NCI-H1105 treated with DMSO at 0.1 percent for 48 hours (cell line): ENCODE results near the gene FAM98B.

ENCODE experiments used
- DNase-seq: peaks from one replicate; lab custom pipeline; 2025; lab: John Stamatoyannopoulos, UW

The FAM98B gene

DNA sequence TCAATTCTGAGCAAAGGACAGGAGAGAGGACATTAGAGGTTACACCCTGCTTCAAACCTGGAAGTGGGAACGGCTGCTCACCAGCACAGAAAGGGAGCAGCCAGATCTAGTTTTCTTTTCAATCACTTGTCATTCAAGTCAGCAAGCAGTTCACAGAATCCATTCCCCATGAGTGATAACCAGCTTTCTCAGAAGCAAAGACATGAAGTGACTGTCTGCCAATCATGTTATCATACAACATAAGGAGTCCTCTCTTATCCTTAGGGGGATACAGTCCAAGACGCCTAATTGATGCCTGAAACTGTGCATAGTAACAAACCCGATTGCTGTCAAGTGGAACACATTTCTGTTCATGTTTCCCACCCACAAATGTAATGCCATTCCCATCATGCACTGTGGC lies 54.7 kb downstream of the FAM98B start:
- DNase-seq, result no peak

DNA sequence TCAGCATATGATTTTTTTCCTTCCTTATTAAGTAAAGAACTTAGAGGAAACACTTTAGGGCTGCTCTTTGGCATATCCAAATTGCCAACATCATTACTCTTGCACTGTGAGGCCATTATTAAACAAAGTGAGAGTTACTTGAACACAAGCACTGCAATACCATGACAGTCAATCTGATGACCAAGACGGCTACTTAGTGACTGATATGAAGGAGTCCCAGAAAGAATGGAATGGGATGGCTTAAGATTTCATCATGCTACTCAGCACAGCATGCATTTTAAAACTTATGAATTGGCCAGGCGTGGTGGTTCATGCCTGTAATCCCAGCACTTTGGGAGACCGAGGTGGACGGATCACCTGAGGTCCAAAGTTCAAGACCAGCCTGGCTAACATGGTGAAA lies 55.2 kb downstream of the FAM98B start:
- no peak for DNase-seq

DNA sequence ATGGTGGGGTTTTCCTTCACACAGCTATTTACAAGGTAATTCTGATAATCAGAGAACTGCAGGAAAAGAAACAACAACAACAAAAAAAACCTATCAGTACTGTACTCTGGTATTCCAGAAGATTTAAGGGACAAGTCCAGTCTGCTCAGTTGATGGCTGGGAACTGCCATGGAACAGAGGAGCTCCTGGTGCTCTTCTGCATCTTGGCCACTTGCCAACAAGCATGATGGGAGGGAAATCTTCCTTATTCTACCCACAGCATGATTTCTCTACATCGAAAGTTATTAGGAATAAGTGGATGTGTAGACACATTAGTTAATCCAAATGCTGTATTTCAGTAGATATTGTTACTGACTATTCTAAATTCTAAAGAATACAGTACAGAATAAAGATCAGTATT lies 59.0 kb downstream of the FAM98B start:
- no peak for DNase-seq

DNA sequence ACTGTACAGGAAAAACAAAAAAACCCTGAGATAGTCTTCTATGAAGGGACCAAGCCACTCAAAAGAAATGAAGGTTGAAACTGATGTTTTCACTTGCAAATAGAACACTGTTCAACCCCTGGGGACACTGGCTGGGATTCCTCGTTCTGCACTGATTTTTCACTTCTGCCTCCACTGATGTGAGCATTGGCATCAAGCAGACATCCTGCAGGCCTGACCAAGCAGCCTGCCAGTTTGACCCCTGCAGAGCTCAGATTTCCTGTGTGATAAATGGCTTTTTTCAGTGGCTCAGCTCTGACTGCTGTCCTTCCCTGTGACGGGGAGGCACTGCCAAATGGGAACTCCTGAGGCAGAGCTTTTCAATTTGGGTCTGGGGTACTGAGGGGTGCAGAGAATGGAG lies 60.7 kb downstream of the FAM98B start:
- DNase-seq, result no peak

DNA sequence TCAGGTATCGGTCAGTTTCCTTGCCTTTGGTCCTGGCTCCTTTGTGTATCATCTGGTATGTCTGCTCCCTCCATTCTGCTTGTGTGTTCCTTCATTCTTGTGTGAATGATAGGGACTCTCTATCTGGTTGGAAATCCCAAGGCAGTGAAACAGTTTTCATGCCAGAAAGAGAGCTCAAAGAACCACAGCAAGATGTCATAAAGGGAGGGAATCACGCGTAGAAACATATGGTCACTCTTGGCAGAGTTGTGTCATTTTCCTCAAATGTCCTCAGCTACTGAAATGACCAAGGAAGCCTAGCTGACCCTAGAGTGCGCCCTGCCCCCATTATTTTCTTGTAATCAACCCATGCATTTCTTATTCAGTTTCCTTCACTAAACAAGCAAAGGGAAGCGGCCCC lies 62.7 kb downstream of the FAM98B start:
- no peak for DNase-seq

DNA sequence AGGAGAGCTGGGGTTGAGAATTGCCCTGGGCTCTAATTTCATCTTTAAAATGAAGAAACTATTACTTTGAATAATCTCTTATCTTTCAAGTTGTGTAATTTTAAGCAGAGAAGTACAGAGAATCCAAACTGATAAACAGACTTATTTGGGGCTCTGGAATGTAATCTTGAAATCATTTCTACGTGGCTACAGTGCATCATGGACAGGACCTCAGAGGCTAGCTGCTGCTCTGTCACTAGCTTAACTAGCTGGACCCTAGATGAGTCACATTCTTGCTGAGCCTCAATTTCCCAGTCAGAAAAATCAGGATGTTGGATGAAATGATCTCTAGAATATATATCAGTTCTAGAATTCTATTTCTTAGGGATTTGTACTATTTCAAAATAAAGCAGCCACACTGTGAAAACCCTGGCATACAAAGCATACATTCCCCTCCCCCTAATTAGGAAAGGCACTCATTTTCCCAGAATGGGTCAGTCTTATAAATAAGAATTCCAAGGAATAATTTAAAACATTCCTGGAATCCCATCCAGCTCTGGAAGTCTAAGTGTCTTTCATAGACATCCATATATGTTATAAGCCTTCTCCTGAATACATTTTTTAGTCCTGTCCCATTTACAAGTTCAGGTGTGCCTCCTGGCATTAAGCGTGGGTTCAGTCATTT lies 63.5 kb downstream of the FAM98B start:
- DNase-seq, result no peak

DNA sequence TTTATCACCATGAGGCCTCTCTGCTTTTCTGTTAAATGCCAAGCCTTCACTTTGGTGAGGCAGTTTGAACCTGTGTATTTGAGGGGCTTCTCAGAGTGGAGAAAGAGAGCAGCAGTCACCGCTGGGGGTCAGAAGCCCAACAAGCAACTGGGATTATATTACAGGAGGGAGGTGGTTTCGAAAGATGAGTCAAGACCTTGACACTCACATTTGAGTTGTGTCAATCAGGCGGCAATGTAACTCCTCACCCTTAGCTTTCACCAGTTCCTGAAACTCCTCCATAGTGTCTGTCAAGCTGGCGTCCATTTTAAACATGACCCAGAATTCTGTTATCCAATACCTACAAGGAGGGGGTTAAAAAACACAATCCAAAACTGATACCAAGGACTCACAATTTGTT lies 64.2 kb downstream of the FAM98B start:
- DNase-seq, result no peak

DNA sequence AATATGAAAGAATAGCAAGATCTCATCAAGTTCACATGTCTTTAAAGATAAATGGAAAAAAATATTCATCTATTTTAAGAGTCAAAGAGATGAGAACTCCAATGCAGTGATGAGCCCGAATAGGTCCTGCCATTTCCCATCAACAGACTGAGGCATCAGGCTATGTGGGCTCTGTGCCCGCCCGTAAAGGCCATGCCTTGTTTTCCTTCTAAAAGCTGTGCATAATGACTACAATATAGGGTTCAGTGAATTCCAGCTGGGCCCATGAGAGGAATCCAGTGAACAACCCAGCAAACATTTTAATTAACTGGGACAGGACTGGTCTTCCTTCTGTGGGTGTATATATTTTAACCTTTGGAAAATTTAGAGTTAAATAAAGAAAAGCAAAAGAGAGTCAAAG lies 66.1 kb downstream of the FAM98B start:
- no peak for DNase-seq

DNA sequence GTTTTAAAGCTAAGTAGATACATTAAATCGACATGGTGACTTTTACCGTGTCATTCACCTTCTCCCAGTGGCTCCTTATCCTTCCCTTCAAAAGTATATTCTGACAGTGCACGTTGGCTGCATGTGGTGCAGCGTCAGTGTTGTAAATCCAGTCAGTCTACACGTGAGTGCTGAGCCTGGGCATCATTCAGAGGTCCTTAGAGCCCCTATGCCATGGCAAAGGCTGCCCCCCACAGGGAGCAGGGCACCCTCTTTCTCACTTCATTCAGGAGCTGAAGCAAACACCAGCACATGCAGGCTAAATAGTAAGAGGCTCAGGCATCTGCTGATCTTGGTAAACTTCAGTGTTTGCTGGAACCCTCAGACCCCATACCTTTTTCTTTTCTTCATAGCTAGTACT lies 67.4 kb downstream of the FAM98B start:
- no peak for DNase-seq

DNA sequence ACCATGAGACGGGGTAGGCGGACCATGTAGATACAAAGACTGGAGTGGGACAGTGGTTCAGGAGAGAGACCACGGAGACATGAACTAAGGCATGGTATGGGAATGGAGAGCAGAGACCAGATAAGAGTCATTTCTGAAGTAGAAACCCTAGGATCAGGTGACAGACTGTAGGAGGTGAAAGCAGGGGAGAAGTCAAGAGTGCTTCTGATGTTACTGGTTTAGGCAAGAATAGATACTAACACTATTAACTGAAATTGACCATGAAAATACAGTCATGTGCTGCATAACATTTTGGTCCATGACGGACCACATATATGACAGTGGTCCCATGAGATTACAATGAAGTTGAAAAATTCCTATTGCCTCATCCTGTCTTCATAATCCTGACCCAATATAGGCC lies 69.0 kb downstream of the FAM98B start:
- no peak for DNase-seq

DNA sequence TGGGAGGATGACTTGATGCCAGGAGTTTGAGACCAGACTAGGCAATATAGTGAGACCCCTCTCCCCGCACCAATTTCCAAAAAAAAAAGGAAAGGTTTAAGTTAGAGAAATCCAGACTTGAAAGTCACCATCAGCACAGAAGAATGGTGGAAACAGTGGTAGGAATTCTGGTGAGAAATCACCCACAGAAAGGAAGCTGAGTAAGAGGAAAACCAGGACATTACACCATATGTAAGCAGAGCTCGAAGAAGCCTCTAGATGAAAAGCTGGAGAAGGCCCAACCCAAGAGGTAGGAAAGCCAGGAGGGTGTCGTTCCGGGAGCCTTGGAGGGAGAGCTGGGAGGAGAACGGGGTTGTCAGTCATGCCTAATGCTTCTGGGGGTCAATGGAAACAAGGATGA lies 70.2 kb downstream of the FAM98B start:
- no peak for DNase-seq

DNA sequence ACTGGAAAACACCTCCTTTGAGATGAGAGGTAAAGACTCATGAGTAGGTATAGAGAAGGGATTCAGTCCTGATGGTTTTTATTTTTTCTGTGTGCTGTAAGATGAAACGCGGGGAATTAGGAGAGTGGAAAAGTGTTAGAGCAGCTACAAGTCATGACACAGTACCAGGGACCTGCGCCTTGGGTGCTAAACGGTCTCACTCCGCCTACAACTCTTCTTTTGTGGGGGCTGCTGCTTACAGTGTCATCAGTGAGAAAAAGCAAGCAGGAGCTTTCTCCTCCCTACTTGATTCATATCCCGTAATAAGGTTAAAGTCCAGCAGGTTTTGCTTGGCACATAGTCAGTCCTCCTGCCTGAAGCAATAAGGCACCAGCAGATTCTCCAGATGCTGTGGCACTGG lies 71.6 kb downstream of the FAM98B start:
- DNase-seq, result no peak

DNA sequence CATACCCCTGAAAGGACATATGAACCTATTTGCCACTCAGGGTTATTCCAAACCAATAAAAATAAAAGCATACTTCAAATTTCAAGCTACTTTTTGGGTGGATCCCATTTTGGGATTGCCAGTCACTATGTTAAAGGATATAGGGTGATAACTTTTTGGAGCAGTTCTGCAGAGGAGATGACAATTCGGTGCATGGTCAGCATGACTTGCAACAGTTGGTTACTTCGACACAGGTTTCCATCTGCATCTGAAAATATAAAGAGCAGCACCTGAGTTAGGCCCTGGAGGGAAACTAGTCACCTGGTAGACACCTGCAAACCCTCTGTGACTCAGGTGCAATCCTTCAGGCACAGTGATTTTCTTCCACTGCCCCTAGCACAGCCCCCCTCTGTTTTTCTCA lies 72.2 kb downstream of the FAM98B start:
- no peak for DNase-seq

DNA sequence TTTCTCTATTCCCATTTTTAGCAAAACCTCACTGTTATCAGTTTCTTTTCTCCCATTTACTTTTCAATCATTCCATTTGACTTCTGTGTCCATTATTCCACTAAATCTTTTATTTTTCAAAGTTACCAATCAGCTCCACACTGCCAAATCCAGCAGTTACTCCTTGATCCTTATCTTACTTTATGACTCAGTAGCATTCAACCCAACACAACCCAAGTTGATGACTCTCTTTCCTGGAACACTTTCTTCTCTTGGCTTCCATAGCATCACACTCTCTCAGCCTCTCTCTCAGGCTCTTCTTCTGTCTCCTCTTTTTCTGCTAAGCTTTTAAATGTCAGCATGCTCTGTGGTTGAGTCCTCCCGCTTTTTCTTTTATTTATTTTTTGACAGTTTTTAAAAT lies 74.4 kb downstream of the FAM98B start:
- no peak for DNase-seq

DNA sequence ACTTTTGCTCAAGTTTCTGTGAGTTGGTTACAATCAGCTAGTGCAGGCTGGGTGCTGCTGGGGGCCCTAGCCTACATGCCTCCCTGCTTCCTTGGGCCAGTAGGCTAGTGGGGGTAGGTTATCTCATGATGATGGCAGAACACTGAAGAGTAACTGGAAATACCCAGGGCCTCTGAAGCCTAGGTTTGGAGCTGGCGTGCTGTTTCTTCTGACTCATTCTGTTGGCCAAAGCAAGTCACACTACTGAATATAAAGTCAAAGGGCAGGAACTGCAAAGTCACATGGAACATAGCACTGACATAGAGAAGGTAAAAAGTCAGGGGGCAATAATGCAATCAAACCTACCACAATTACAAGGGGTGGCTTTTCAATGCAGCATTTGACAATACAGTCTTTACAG lies 76.2 kb downstream of the FAM98B start:
- no peak for DNase-seq

DNA sequence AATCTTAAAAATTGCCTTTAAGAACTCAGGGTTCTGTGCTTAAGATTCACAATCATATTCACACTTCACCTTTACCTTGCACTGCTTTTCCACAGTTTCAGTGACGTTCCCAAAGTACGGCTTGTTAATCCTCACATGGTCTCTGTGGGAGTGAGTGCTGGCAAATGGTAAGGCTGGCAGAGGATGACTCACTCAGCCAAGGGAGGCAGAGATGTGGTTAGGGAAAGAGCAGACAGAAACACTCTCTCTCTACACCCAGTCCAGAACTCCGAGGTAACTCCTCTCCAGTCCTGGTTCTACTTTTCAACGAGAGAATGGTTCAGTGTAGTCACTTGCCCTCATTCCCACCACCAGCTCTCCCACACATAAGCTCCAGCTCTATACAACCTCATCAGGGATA lies 77.6 kb downstream of the FAM98B start:
- DNase-seq, result no peak

DNA sequence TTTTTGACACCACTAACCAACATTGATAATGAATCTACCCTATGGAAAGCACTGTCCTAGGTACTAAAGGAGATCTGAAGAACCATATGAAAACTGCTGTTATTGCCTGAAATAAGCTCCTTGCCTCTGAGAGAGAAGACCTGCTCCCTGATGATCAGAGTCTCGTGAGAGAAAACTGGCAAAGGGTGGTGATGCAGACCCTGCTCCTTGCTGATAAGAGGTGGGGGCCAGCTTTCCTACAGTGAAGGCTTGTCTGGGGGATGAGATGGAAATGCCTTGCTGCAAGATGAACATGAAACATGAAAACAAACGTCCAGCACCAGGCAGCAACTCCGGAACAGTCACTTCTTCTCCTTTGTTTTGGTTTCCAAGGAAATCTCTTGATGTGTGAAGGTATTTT lies 78.8 kb downstream of the FAM98B start:
- no peak for DNase-seq

DNA sequence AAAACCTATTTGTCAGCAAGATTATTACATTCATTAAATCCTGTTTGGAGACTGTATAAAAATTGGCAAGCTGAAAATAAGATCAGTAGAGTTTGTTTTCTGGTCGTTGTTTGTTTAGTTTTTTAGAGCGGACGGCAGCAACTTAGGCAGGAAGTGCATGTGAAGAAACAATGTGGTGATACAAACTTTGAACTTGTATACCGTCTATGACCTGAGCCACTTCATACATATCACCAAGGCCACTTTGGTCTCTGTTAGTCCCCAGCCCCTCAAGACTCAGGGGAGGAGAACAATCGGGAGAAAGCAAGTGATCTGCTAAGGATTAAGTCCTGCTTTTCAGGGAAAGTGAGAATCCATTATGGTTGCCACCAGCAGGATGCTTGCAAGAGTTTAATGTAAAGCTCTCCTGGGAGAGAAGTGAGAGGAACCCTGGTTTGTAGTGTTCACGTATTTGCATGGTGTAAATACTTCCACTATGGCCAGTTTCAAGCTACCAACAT lies 79.5 kb downstream of the FAM98B start:
- no peak for DNase-seq

DNA sequence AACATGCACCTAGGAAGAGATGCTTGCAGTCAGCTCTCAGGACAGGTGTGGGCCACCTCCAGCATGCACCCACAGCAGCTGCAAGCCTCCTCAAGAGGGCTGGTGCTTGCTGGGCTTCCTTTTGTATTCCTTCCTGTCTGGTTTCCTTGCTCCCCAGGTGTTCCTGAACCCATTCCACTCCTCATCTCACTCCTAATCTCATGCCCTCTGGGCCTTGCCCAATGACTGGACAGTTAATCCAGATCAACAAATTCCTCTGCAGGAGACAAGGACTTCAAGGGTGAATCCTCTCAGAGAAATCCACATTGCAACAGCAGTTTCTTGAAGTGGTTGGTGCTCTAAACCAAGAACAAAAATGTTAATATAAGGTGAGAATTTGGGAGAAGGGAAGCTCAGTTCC lies 80.0 kb downstream of the FAM98B start:
- DNase-seq, result no peak

DNA sequence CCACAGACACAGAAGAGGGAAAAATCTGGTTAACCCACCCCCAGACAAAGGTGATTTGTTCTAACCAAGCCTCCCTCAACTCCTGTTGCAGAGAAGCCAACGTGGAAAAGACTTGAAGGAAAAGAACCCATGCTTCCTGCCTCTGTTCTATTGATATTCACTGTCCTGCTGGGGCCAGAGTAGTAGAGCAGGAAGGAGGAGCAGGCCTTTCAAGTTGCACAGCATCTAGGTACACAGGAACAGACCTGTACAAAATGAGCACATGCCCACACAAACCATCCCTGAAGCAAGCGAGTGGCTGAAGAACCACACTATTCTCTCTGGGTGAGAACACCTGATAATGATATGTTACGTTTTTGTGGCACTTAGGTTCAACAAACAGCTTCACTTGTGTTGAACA lies 80.8 kb downstream of the FAM98B start:
- DNase-seq, result no peak

DNA sequence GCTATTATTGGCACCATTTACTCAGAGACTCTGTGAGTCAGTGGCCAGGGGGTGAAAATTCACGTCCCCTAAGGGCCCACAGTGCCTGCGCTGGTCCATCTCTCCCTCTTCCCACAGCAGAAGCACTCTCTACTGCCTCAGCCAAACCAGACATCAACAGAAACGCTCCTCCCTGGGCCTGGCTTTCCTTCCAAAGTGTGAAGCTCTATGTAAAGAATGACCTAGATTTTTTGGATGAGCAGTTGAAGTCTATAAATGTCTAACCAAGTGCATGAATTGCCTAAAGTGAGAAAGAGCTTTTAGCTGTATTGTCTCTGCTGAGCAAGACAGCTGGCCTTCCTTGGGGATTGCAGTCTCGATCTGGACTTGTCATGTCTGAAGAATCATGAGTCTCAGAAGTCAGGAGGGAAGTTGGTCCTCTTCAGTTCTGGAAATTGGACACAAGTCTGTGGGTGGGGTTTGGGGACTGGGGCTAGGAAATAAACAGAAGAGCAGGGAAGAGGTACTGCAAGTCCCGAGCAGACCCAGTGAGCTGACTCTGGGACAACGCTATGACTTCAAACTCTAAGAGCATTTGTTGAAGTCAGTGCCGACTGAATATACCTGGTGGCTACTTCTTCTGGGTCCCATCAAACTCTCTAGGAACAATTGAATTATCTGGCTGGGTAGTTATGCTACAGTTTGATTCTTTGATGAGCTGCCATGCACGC lies 81.7 kb downstream of the FAM98B start:
- DNase-seq, result no peak

DNA sequence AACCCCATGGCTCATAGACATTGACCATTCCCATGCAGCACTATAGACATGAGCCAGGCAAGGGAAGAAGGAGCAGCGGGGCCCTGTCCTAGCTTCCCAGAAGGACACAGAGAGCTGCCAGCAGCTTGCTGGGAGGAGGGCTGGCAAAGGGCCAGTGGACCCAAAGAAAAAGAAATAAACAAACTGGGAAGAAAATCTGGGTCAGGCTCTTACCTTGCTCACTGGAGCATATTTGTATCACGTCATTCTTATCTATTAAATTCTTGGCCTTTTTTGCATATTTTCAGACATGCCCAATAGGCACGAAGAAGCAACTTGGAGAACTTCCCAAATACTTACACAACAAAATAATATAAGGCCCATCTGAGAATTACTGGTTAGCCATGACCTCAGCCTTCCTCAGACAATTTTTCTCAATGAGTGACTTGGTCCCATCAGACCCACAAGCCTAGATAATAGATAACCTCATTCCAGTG lies 82.3 kb downstream of the FAM98B start:
- no peak for DNase-seq
